Measurements from ENCODE around the gene SCRN3.
"Not testable (repeated sequence)": the region's sequence is repeated elsewhere in the genome, so short reads cannot be mapped to it uniquely, and the experiment has no call there.

The SCRN3 gene

GRCh38 chr2:174410039-174410438, 14.5 kb downstream of the SCRN3 start:
- DNase-seq = not testable (repeated sequence)

GRCh38 chr2:174412256-174412655, 16.7 kb downstream of the SCRN3 start:
- no peak for DNase-seq

GRCh38 chr2:174428214-174428613, 32.7 kb downstream of the SCRN3 start:
- no peak for DNase-seq

GRCh38 chr2:174430066-174430465, 34.5 kb downstream of the SCRN3 start:
- no peak for DNase-seq

DNA sequence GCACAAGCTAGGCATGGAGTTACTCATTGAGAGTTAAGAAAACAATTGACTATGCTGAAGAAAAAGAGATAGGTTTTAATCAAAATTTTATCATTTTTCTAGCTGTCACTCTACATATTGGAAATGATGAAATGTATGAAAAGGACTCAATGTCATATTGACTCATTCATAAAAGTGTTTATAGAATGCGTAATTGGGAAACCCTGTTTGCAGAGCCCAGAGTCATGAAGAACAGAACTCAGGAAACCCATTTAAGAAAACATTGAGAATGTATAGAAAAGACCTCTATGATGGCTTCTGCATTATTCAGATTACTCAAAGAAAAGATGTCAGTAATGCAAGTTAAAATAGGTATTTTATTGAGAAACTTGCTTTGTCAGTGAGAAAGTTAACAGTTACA, 36.4 kb downstream of the SCRN3 start:
- no peak for DNase-seq

DNA sequence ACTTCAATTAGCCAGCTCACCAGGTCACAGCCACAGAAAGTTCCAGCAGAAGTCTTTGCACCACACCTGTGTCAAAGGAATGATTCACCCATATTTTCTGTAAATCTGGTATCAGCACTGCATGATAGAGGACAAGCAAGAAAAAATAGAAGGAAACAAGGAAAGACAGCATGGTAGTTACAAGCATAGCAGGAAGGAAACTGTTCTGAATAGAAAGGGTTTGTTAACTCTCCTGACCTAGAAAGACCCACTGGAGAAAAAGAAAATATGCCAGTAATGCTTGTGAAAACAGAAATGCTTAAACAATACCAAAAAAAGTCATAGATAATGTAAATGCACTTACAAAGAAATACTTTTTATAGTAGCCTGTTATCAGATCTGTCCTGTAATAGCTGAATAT, 40.8 kb downstream of the SCRN3 start:
- DNase-seq = no peak

DNA sequence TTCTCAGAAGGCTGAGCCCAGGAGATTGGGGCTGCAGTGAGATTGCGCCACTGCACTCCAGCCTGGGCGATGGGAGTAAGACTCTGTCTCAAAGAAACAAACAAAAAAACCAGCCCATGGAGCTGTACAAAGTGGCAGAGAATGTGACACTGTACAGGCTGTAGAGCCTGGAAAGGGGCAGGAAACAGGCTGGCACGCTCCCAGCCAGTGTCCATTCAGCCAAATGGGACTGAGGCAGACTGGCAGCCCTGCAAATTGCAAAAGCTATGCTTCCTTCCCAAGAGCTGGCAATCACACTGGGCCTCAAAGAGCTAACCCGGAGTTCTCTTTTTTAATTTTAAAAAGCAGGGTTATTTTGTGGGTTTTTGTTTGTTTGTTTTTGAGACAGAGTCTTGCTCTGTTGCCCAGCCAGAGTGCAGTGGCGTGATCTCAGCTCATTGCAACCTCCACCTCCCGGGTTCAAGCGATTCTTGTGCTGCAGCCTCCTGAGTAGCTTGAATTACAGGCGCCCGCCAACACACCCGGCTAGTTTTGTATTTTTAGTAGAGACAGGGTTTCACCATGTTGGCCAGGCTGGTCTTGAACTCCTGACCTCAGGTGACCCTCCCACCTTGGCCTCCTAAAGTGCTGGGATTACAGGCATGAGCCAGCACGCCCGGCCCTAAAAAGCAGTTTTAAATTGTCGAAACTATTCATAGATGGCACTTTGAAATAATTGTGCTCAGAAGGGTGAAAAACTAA, 42.8 kb downstream of the SCRN3 start:
- DNase-seq = no peak

GRCh38 chr2:174439323-174439722, 43.8 kb downstream of the SCRN3 start:
- no peak for DNase-seq

GRCh38 chr2:174439950-174440349, 44.4 kb downstream of the SCRN3 start:
- no peak for DNase-seq

GRCh38 chr2:174442546-174443510, 47.3 kb downstream of the SCRN3 start:
- no peak for DNase-seq

- DNase-seq = no peak
These were observed 49.2 kb downstream of the SCRN3 start for GRCh38 chr2:174444761-174445160.

- no peak for DNase-seq
These were observed 49.7 kb downstream of the SCRN3 start for GRCh38 chr2:174445248-174445647.

DNA sequence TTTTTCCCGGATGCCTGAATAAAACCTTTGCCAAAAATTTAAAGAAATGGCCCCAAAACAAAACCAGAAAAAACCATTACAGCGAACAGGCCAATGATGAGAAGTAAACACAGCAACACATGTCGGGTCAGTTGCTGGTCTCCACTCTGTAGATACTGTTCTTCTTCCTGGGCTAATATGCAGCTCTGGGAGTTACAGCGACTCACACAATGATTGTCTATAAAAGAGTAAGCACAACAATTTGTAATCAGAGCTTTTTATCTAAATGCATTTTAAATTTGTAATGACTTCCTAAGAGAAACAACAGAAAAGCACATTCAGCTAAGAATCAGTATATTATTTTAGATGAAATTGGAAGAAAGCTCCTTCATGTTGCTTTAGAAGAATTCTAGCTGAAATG, 51.0 kb downstream of the SCRN3 start:
- no peak for DNase-seq

- no peak for DNase-seq
These were observed 53.5 kb downstream of the SCRN3 start for GRCh38 chr2:174449033-174449432.

- no peak for DNase-seq
These were observed 54.7 kb downstream of the SCRN3 start for GRCh38 chr2:174450021-174450816.

DNA sequence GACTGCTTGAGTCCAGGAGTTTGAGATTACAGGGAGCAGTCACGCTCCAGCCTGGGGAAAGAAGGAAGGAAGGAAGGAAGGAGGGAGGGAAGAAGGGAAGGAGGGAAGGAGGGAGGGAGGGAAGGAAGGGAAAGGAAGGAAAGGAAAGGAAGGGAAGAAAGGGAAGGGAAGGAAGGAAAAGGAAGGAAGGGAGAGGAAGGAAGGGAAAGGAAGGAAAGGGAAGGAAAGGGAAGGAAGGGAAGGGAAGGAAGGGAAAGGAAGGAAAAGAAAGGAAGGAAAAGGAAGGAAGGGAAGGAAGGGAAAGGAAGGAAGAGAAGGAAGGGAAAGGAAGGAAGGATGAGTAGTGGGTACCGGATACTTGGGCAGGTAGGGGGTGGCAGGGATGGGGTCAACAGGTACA, 59.0 kb downstream of the SCRN3 start:
- DNase-seq = no peak

DNA sequence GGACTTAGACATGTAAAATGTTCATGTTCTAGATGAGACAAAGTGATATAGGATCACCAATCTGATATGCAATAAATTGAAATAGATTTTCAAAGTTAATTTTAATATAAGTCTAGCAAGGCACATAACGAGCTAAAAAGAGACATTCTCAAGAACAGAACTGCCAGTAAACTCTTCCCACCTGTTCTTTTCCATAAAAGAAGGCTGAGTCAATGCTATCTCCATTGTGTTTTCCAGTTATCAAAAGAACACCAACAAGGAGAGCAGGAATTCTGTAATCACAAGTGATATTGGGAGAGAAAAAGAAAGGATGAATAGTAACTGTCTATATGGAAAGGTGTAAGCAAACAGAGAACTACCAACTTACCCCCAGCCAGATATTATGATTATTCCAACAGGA, 65.7 kb downstream of the SCRN3 start:
- DNase-seq = no peak

DNA sequence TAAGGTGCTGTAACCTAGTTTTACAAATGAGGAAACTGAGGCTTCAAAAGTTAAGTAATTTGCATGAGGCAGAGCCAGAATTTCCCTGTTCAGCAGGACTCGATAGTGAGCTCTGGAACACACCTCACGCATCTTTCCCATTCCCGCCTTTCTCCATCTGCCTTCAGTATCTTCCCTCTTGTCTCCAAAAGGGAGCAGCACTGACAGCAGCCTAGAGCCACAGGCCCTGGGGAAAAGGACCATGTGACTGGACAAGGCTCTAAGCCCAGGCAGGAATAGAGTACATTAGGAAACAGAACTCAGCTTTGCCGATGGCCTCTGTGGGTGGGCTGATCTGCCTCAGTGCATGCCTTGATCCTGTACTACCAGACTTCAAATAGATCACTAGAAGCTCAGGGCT, 69.8 kb downstream of the SCRN3 start:
- DNase-seq = no peak

DNA sequence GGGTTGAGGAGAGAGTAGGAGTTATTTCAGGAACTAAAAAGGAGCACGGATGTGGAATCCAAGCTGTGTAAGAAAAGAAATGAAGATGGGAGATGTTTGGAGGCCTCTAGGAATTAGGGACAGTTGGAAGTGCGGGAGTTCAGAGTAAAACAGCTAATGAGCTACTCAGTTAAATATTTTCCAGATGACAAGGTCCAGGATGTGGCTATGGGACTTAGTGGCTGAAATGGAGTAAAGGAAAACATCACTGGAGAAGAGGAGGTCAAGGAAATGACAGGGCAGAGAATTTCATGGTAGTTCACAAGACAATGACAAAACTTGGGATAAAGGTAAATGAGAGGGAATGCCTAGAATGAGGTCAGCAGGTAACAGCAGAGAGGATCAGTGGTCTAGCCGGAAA, 78.3 kb downstream of the SCRN3 start:
- no peak for DNase-seq

- DNase-seq = no peak
These were observed 82.2 kb downstream of the SCRN3 start for GRCh38 chr2:174477759-174478158.
